Cardiac septum (tissue), 1 donor: Measurements from ENCODE around the gene SLC18A2. TPM values are rescaled to one million over a fixed set of nuclear protein-coding genes. Genes with fewer than 3 reads are reported as not detected.
"Not testable (repeated sequence)": the region's sequence is repeated elsewhere in the genome, so short reads cannot be mapped to it uniquely, and the experiment has no call there.

Source experiments
- DNase-seq: peaks from one replicate; pipeline ENCODE4 v3.0.0-alpha.2; 2020; ENCODE audit warnings: low spot score
- intact Hi-C: fragments of 100-400 bp; cut with DNase I; formaldehyde crosslinking; loops from one replicate; pipeline ENCODE4 v1.14.0; 2022
- total RNA-seq: library from RNA; stranded (reverse); fragmentation: NEBNext Ultra II Directional; extraction: Animal tissue kit (Norgen Biotek cat#: 25700); gene quantifications from one replicate; pipeline ENCODE4 v1.2.1, GENCODE V29; 2021
- donor health status: DM: no; HTN: no; CAD: no.

Gene SLC18A2
- total RNA-seq, 1 donor from 2014 or later, result 0.24 TPM

- intact Hi-C loops, result no loop called here
- DNase-seq, result no peak
These were observed 53.2 kb downstream of the SLC18A2 start for GRCh38 chr10:117294039-117294645.

- intact Hi-C loops, result no loop called here
- DNase-seq, result no peak
These were observed 53.8 kb downstream of the SLC18A2 start for GRCh38 chr10:117294735-117295134.

GRCh38 chr10:117298219-117298618 lies 57.3 kb downstream of the SLC18A2 start:
- DNase-seq, result no peak
- intact Hi-C loops, result no loop called here

GRCh38 chr10:117299435-117299834 lies 58.5 kb downstream of the SLC18A2 start:
- no peak for DNase-seq

GRCh38 chr10:117300671-117301070 lies 59.8 kb downstream of the SLC18A2 start:
- intact Hi-C loops, result no loop called here

More at GRCh38 chr10:117299435-117299834, 58.5 kb downstream of the SLC18A2 start:
- intact Hi-C loops, result no loop called here

GRCh38 chr10:117303451-117303850 lies 62.5 kb downstream of the SLC18A2 start:
- DNase-seq, intact Hi-C loops: not testable (repeated sequence)

More at GRCh38 chr10:117300671-117301070, 59.8 kb downstream of the SLC18A2 start:
- no peak for DNase-seq

- DNase-seq, result no peak
These were observed 65.8 kb downstream of the SLC18A2 start for GRCh38 chr10:117306674-117307073.

GRCh38 chr10:117311261-117311660 lies 70.3 kb downstream of the SLC18A2 start:
- DNase-seq, result no peak
- intact Hi-C loops, result no loop called here

More at GRCh38 chr10:117306674-117307073, 65.8 kb downstream of the SLC18A2 start:
- intact Hi-C loops, result no loop called here

GRCh38 chr10:117312430-117312829 lies 71.5 kb downstream of the SLC18A2 start:
- intact Hi-C loops, result no loop called here
- no peak for DNase-seq

GRCh38 chr10:117313641-117314040 lies 72.7 kb downstream of the SLC18A2 start:
- intact Hi-C loops, result no loop called here
- no peak for DNase-seq

- intact Hi-C loops, result no loop called here
- no peak for DNase-seq
These were observed 75.8 kb downstream of the SLC18A2 start for GRCh38 chr10:117316701-117317100.

- no peak for DNase-seq
These were observed 78.0 kb downstream of the SLC18A2 start for GRCh38 chr10:117318909-117319308.

GRCh38 chr10:117320050-117320665 lies 79.2 kb downstream of the SLC18A2 start:
- intact Hi-C loops, result no loop called here
- no peak for DNase-seq

More at GRCh38 chr10:117318909-117319308, 78.0 kb downstream of the SLC18A2 start:
- intact Hi-C loops, result loop anchor here (2.0 kb wide), 1 partner anchor 102 kb away; no protein-coding TSS in a partner anchor

GRCh38 chr10:117322260-117322659 lies 81.3 kb downstream of the SLC18A2 start:
- intact Hi-C loops, result no loop called here
- no peak for DNase-seq

GRCh38 chr10:117324367-117324766 lies 83.5 kb downstream of the SLC18A2 start:
- DNase-seq, result no peak
- intact Hi-C loops, result no loop called here

- no peak for DNase-seq
- intact Hi-C loops, result no loop called here
These were observed 86.3 kb downstream of the SLC18A2 start for GRCh38 chr10:117327262-117327661.

Other genes with a start within 250 kb of the SLC18A2 start
- gene SHTN1, start 235.9 kb upstream of the SLC18A2 start, total RNA-seq, result 3.0 TPM
- gene VAX1, start 102.8 kb upstream of the SLC18A2 start, total RNA-seq, result not detected
- gene KCNK18, start 43.6 kb upstream of the SLC18A2 start, total RNA-seq, result not detected
- gene PDZD8, start 134.3 kb downstream of the SLC18A2 start, total RNA-seq, result 27.9 TPM